SH-SY5Y (cell line): ENCODE data around the gene VWA5A.

Experiments
- GATA2 ChIP-seq: IDR thresholded peaks from 2 replicates; pipeline ENCODE4 v1.6.1; 2011; ENCODE audit warnings: mild to moderate bottlenecking, low read depth, low read length
- GATA3 ChIP-seq: IDR thresholded peaks from 2 replicates; pipeline ENCODE4 v1.6.1; 2011; ENCODE audit warnings: low read depth, mild to moderate bottlenecking, low read length, moderate library complexity

DNA sequence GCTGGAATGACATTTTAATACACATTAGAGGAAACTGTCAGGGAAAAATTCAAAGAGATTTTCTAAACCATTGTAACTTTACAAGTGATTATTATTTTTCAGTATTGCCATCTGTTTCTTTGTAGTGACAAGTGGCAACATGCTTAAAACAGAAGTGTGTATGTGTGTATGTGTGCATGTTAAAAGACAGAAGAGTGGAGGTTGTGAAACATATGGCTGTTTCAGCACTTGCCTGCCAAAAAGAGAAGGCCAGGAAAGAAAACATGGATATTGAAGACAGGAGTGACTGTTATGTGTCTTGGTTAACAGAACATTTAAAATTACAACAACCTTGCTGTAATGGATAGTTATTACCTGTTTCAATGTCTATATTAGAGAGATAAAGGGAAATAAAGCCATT, 24.3 kb upstream of the VWA5A start:
- TF ChIP-seq GATA3 = no peak
- no peak for TF ChIP-seq GATA2
